Ovary (tissue), 3 donors: Measurements from ENCODE around the gene TBCK.

Source experiments
- EP300 ChIP-seq: sonication (generic); formaldehyde crosslinking; IDR thresholded peaks from one replicate; pipeline ENCODE4 v1.6.1; 2017; ENCODE audit warnings: antibody characterized with exemption
- POLR2A ChIP-seq: fragments of 450-650 bp; IDR thresholded peaks from one replicate; pipeline ENCODE4 v1.6.1; 2017; ENCODE audit warnings: antibody characterized with exemption, mild to moderate bottlenecking, moderate library complexity
- TF ChIP-seq, protein P1 (sequence below), 3 donors: fragments of 450-650 bp in 2 of 3; fragments of 200-600 bp in 1 of 3; IDR thresholded peaks; one replicate each; pipeline versions ENCODE4 v1.5.1 to v1.8.0; 2016 to 2022; ENCODE audit warnings: antibody characterized with exemption in 3 of 3, mild to moderate bottlenecking in 1 of 3
- donor health status: DM: no; HTN: no; CAD: no.

DNA sequence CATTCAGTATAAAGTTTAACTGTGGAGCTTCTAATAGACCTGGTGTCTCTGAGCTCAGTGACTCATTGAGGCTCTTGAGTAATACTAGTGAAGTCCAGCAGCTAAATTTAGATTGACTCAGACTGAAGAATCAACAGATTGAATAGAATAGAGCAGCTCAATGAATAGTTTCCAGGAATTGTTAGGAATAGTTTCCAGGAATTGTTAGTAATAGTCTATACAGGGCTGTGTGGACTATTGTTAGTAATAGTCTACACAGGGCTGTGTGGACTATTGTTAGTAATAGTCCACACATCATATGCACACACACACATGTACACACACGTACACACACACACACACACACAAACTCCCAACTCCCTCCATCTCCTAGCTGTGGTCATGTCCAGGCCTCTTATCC lies 49.6 kb upstream of the TBCK start:
- TF ChIP-seq POLR2A (no peak), EP300 (no peak)
- TF ChIP-seq, protein P1, sequence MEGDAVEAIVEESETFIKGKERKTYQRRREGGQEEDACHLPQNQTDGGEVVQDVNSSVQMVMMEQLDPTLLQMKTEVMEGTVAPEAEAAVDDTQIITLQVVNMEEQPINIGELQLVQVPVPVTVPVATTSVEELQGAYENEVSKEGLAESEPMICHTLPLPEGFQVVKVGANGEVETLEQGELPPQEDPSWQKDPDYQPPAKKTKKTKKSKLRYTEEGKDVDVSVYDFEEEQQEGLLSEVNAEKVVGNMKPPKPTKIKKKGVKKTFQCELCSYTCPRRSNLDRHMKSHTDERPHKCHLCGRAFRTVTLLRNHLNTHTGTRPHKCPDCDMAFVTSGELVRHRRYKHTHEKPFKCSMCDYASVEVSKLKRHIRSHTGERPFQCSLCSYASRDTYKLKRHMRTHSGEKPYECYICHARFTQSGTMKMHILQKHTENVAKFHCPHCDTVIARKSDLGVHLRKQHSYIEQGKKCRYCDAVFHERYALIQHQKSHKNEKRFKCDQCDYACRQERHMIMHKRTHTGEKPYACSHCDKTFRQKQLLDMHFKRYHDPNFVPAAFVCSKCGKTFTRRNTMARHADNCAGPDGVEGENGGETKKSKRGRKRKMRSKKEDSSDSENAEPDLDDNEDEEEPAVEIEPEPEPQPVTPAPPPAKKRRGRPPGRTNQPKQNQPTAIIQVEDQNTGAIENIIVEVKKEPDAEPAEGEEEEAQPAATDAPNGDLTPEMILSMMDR (IDR thresholded peaks at IDR 0.05), result no peak
